ENCODE data around the gene LRRC28. TPM values are rescaled to one million over a fixed set of nuclear protein-coding genes. Genes with fewer than 3 reads are reported as not detected.

The LRRC28 gene
- polyA plus RNA-seq, 2 donors, result 4.1 to 13.7 TPM

GRCh38 chr15:99421172-99421656 lies 169.9 kb downstream of the LRRC28 start:
- Histone ChIP-seq H3K4me1 (ENCODE audit: control insufficient read depth in 2 of 2, insufficient read depth in 2 of 2, low read length in 1 of 2) (peaks cover 6 to 15% of the 10 kb centered on the region in 2 donors), H3K27ac (ENCODE audit: low read depth in 2 of 2, low read length in 1 of 2) (peak overlapping the region in 1 of 2 donors; percentile 30), H3K27me3 (ENCODE audit: control insufficient read depth in 1 of 2, insufficient read depth in 2 of 2, low read length in 2 of 2) (no peaks in the 10 kb centered on the region), H3K36me3 (ENCODE audit: control insufficient read depth in 2 of 2, insufficient read depth in 2 of 2, low read length in 1 of 2) (no peaks in the 10 kb centered on the region), H3K4me3 (ENCODE audit: low read depth in 1 of 2, low read length in 2 of 2) (no peak overlapping the region), H3K9me3 (ENCODE audit: control insufficient read depth in 2 of 2, insufficient read depth in 1 of 2, low read depth in 1 of 2, low read length in 1 of 2) (no peaks in the 10 kb centered on the region)
- 15 to 22% methylated on average over 6 of the region's 6 CpGs for WGBS, 2 donors

- peaks cover 6 to 17% of the 10 kb centered on the region in 2 donors for H3K4me1 ChIP-seq (ENCODE audit: control insufficient read depth in 2 of 2, insufficient read depth in 2 of 2, low read length in 1 of 2)
- no peaks in the 10 kb centered on the region for H3K27me3 ChIP-seq (ENCODE audit: control insufficient read depth in 1 of 2, insufficient read depth in 2 of 2, low read length in 2 of 2)
- 93 to 96% methylated on average over 1 of the region's 1 CpG for WGBS, 2 donors
- no peaks in the 10 kb centered on the region for H3K36me3 ChIP-seq (ENCODE audit: control insufficient read depth in 2 of 2, insufficient read depth in 2 of 2, low read length in 1 of 2)
- H3K9me3 ChIP-seq (ENCODE audit: control insufficient read depth in 2 of 2, insufficient read depth in 1 of 2, low read depth in 1 of 2, low read length in 1 of 2), result no peaks in the 10 kb centered on the region
- H3K4me3 ChIP-seq (ENCODE audit: low read depth in 1 of 2, low read length in 2 of 2), result no peak overlapping the region
- H3K27ac ChIP-seq (ENCODE audit: low read depth in 2 of 2, low read length in 1 of 2), result no peak overlapping the region
These were observed 170.5 kb downstream of the LRRC28 start for GRCh38 chr15:99421758-99422157.

GRCh38 chr15:99423186-99424130 lies 172.2 kb downstream of the LRRC28 start:
- no peaks in the 10 kb centered on the region for H3K27me3 ChIP-seq (ENCODE audit: control insufficient read depth in 1 of 2, insufficient read depth in 2 of 2, low read length in 2 of 2)
- no peaks in the 10 kb centered on the region for H3K36me3 ChIP-seq (ENCODE audit: control insufficient read depth in 2 of 2, insufficient read depth in 2 of 2, low read length in 1 of 2)
- H3K4me3 ChIP-seq (ENCODE audit: low read depth in 1 of 2, low read length in 2 of 2), result no peak overlapping the region
- no peaks in the 10 kb centered on the region for H3K9me3 ChIP-seq (ENCODE audit: control insufficient read depth in 2 of 2, insufficient read depth in 1 of 2, low read depth in 1 of 2, low read length in 1 of 2)
- no peak overlapping the region for H3K27ac ChIP-seq (ENCODE audit: low read depth in 2 of 2, low read length in 1 of 2)
- H3K4me1 ChIP-seq (ENCODE audit: control insufficient read depth in 2 of 2, insufficient read depth in 2 of 2, low read length in 1 of 2), result peaks cover 6 to 17% of the 10 kb centered on the region in 2 donors
- WGBS, 2 donors, result 84 to 85% methylated on average over 16 of the region's 16 CpGs

GRCh38 chr15:99424131-99424571 lies 172.9 kb downstream of the LRRC28 start:
- H3K27me3 ChIP-seq (ENCODE audit: control insufficient read depth in 1 of 2, insufficient read depth in 2 of 2, low read length in 2 of 2), result no peaks in the 10 kb centered on the region
- 92 to 93% methylated on average over 10 of the region's 10 CpGs for WGBS, 2 donors
- no peak overlapping the region for H3K27ac ChIP-seq (ENCODE audit: low read depth in 2 of 2, low read length in 1 of 2)
- no peaks in the 10 kb centered on the region for H3K36me3 ChIP-seq (ENCODE audit: control insufficient read depth in 2 of 2, insufficient read depth in 2 of 2, low read length in 1 of 2)
- no peaks in the 10 kb centered on the region for H3K9me3 ChIP-seq (ENCODE audit: control insufficient read depth in 2 of 2, insufficient read depth in 1 of 2, low read depth in 1 of 2, low read length in 1 of 2)
- H3K4me3 ChIP-seq (ENCODE audit: low read depth in 1 of 2, low read length in 2 of 2), result no peak overlapping the region
- peaks cover 6 to 17% of the 10 kb centered on the region in 2 donors for H3K4me1 ChIP-seq (ENCODE audit: control insufficient read depth in 2 of 2, insufficient read depth in 2 of 2, low read length in 1 of 2)

- Histone ChIP-seq H3K27me3 (ENCODE audit: control insufficient read depth in 1 of 2, insufficient read depth in 2 of 2, low read length in 2 of 2) (no peaks in the 10 kb centered on the region), H3K36me3 (ENCODE audit: control insufficient read depth in 2 of 2, insufficient read depth in 2 of 2, low read length in 1 of 2) (no peaks in the 10 kb centered on the region), H3K27ac (ENCODE audit: low read depth in 2 of 2, low read length in 1 of 2) (peak overlapping the region; percentile 25 to 79), H3K9me3 (ENCODE audit: control insufficient read depth in 2 of 2, insufficient read depth in 1 of 2, low read depth in 1 of 2, low read length in 1 of 2) (no peaks in the 10 kb centered on the region), H3K4me1 (ENCODE audit: control insufficient read depth in 2 of 2, insufficient read depth in 2 of 2, low read length in 1 of 2) (peaks cover 6 to 17% of the 10 kb centered on the region in 2 donors), H3K4me3 (ENCODE audit: low read depth in 1 of 2, low read length in 2 of 2) (no peak overlapping the region)
- WGBS, 2 donors, result 39 to 45% methylated on average over 16 of the region's 16 CpGs
These were observed 173.8 kb downstream of the LRRC28 start for GRCh38 chr15:99424978-99425656.

- 45 to 63% methylated on average over 19 of the region's 19 CpGs for WGBS, 2 donors
- no peaks in the 10 kb centered on the region for H3K36me3 ChIP-seq (ENCODE audit: control insufficient read depth in 2 of 2, insufficient read depth in 2 of 2, low read length in 1 of 2)
- peaks cover 6 to 17% of the 10 kb centered on the region in 2 donors for H3K4me1 ChIP-seq (ENCODE audit: control insufficient read depth in 2 of 2, insufficient read depth in 2 of 2, low read length in 1 of 2)
These were observed 174.5 kb downstream of the LRRC28 start for GRCh38 chr15:99425657-99426301.

GRCh38 chr15:99426431-99427105 lies 175.3 kb downstream of the LRRC28 start:
- no peaks in the 10 kb centered on the region for H3K9me3 ChIP-seq (ENCODE audit: control insufficient read depth in 2 of 2, insufficient read depth in 1 of 2, low read depth in 1 of 2, low read length in 1 of 2)
- WGBS, 2 donors, result 82 to 85% methylated on average over 26 of the region's 26 CpGs
- H3K27ac ChIP-seq (ENCODE audit: low read depth in 2 of 2, low read length in 1 of 2), result no peak overlapping the region
- H3K27me3 ChIP-seq (ENCODE audit: control insufficient read depth in 1 of 2, insufficient read depth in 2 of 2, low read length in 2 of 2), result no peaks in the 10 kb centered on the region
- peaks cover 3 to 17% of the 10 kb centered on the region in 2 donors for H3K4me1 ChIP-seq (ENCODE audit: control insufficient read depth in 2 of 2, insufficient read depth in 2 of 2, low read length in 1 of 2)
- H3K36me3 ChIP-seq (ENCODE audit: control insufficient read depth in 2 of 2, insufficient read depth in 2 of 2, low read length in 1 of 2), result no peaks in the 10 kb centered on the region
- no peak overlapping the region for H3K4me3 ChIP-seq (ENCODE audit: low read depth in 1 of 2, low read length in 2 of 2)

More at GRCh38 chr15:99425657-99426301, 174.5 kb downstream of the LRRC28 start:
- H3K4me3 ChIP-seq (ENCODE audit: low read depth in 1 of 2, low read length in 2 of 2), result no peak overlapping the region
- no peaks in the 10 kb centered on the region for H3K27me3 ChIP-seq (ENCODE audit: control insufficient read depth in 1 of 2, insufficient read depth in 2 of 2, low read length in 2 of 2)
- peak overlapping the region; percentile 25 to 79 for H3K27ac ChIP-seq (ENCODE audit: low read depth in 2 of 2, low read length in 1 of 2)
- H3K9me3 ChIP-seq (ENCODE audit: control insufficient read depth in 2 of 2, insufficient read depth in 1 of 2, low read depth in 1 of 2, low read length in 1 of 2), result no peaks in the 10 kb centered on the region

- H3K27ac ChIP-seq (ENCODE audit: low read depth in 2 of 2, low read length in 1 of 2), result no peak overlapping the region
- no peak overlapping the region for H3K4me3 ChIP-seq (ENCODE audit: low read depth in 1 of 2, low read length in 2 of 2)
- peaks cover 3 to 19% of the 10 kb centered on the region in 2 donors for H3K4me1 ChIP-seq (ENCODE audit: control insufficient read depth in 2 of 2, insufficient read depth in 2 of 2, low read length in 1 of 2)
- H3K27me3 ChIP-seq (ENCODE audit: control insufficient read depth in 1 of 2, insufficient read depth in 2 of 2, low read length in 2 of 2), result no peaks in the 10 kb centered on the region
- H3K9me3 ChIP-seq (ENCODE audit: control insufficient read depth in 2 of 2, insufficient read depth in 1 of 2, low read depth in 1 of 2, low read length in 1 of 2), result no peaks in the 10 kb centered on the region
- WGBS, 2 donors, result 91 to 92% methylated on average over 8 of the region's 8 CpGs
- H3K36me3 ChIP-seq (ENCODE audit: control insufficient read depth in 2 of 2, insufficient read depth in 2 of 2, low read length in 1 of 2), result no peaks in the 10 kb centered on the region
These were observed 175.9 kb downstream of the LRRC28 start for GRCh38 chr15:99427210-99427609.

Measured in esophagus (tissue), 2 donors.